GM12878 (cell line): ENCODE data around the gene ANKRD23. TPM values are rescaled to one million over a fixed set of nuclear protein-coding genes. Genes with fewer than 3 reads are reported as not detected.

ENCODE experiments used
- CHD2 ChIP-seq: IDR thresholded peaks from 2 replicates; pipeline ENCODE4 v1.6.1; 2011; ENCODE audit warnings: low read depth, low read length, improper control_type of control experiment, borderline replicate concordance
- CREM ChIP-seq: IDR thresholded peaks from 2 replicates; pipeline ENCODE4 v1.6.1; 2014; ENCODE audit warnings: antibody characterized with exemption, low read depth
- E2F4 ChIP-seq: IDR thresholded peaks from 2 replicates; pipeline ENCODE4 v1.6.1; 2012; ENCODE audit warnings: low read depth, low read length, improper control_type of control experiment
- FOXM1 ChIP-seq: IDR thresholded peaks from 2 replicates; pipeline ENCODE4 v1.6.1; 2012; ENCODE audit warnings: low read depth, mild to moderate bottlenecking, inconsistent platforms, low read length, moderate library complexity
- GATAD2B ChIP-seq: fragments of 450-650 bp; conservative IDR thresholded peaks from 2 replicates; pipeline ENCODE4 v1.6.1; 2017; ENCODE audit warnings: low read depth, mild to moderate bottlenecking, moderate library complexity
- IRF5 ChIP-seq: fragments of 450-650 bp; IDR thresholded peaks from 2 replicates; pipeline ENCODE4 v1.6.1; 2017; ENCODE audit warnings: borderline replicate concordance
- MAX ChIP-seq: IDR thresholded peaks from 2 replicates; pipeline ENCODE4 v1.6.1; 2012; ENCODE audit warnings: low read depth, low read length, improper control_type of control experiment
- NBN ChIP-seq: fragments of 450-650 bp; IDR thresholded peaks from 2 replicates; pipeline ENCODE4 v1.6.1; 2016
- NR2C1 ChIP-seq: fragments of 450-650 bp; IDR thresholded peaks from 2 replicates; pipeline ENCODE4 v1.6.1; 2017; ENCODE audit warnings: antibody characterized with exemption, mild to moderate bottlenecking, moderate library complexity
- RELA ChIP-seq: fragments of 450-650 bp; IDR thresholded peaks from 2 replicates; pipeline ENCODE4 v1.8.0; 2014; ENCODE audit warnings: borderline replicate concordance; ENCODE audit not compliant: partially characterized antibody
- SMARCA5 ChIP-seq: fragments of 450-650 bp; IDR thresholded peaks from 2 replicates; pipeline ENCODE4 v1.6.1; 2017; ENCODE audit warnings: mild to moderate bottlenecking
- SPI1 ChIP-seq: IDR thresholded peaks from 2 replicates; pipeline ENCODE4 v1.6.1; 2011; ENCODE audit warnings: low read depth, mild to moderate bottlenecking, low read length, moderate library complexity, borderline replicate concordance; ENCODE audit not compliant: insufficient read depth
- ZNF622 ChIP-seq: fragments of 450-650 bp; IDR thresholded peaks from 2 replicates; pipeline ENCODE4 v1.6.1; 2017; ENCODE audit warnings: mild to moderate bottlenecking, inconsistent platforms
- polyA plus RNA-seq, 11 experiments: library from polyadenylated mRNA; depleted of rRNA in 4 of 11; unstranded in 6 of 11; stranded (reverse) in 5 of 11; fragments of >200 nt; fragmentation: Nextera tagmentation in 4 of 11; fragmentation: Illumina TruSeq in 1 of 11; extraction: Ambion mirVana in 4 of 11; extraction: Trizol in 1 of 11; gene quantifications; 1 replicate in 1 of 11; 2 replicates in 10 of 11; pipeline versions ENCODE4 v1.2.1 to v1.2.3, GENCODE V29; 2011 to 2016; ENCODE audit warnings: inconsistent platforms in 2 of 11, missing spikeins in 2 of 11, low read depth in 1 of 11
- total RNA-seq, 4 experiments: library from RNA; depleted of rRNA in 3 of 4; stranded (reverse); fragments of >200 nt in 3 of 4; fragmentation: Illumina TruSeq in 1 of 4; extraction: Trizol in 1 of 4; gene quantifications; 2 replicates each; pipeline versions ENCODE4 v1.2.1 to v1.2.3, GENCODE V29; 2013 to 2021
- TF ChIP-seq, protein P1 (sequence below): IDR thresholded peaks from 2 replicates; pipeline ENCODE4 v1.6.1; 2011; ENCODE audit warnings: borderline replicate concordance, low read depth, mild to moderate bottlenecking, moderate library complexity, mixed read lengths, low read length; ENCODE audit not compliant: insufficient read depth; ENCODE audit errors: extremely low read length

ANKRD23 gene
- total and polyA plus RNA-seq, 10 of the 15 experiments (the other 5 are each of a cell fraction or from before 2014, with no cell fraction given), result 0.34 to 5.3 (median 2.7) TPM

DNA sequence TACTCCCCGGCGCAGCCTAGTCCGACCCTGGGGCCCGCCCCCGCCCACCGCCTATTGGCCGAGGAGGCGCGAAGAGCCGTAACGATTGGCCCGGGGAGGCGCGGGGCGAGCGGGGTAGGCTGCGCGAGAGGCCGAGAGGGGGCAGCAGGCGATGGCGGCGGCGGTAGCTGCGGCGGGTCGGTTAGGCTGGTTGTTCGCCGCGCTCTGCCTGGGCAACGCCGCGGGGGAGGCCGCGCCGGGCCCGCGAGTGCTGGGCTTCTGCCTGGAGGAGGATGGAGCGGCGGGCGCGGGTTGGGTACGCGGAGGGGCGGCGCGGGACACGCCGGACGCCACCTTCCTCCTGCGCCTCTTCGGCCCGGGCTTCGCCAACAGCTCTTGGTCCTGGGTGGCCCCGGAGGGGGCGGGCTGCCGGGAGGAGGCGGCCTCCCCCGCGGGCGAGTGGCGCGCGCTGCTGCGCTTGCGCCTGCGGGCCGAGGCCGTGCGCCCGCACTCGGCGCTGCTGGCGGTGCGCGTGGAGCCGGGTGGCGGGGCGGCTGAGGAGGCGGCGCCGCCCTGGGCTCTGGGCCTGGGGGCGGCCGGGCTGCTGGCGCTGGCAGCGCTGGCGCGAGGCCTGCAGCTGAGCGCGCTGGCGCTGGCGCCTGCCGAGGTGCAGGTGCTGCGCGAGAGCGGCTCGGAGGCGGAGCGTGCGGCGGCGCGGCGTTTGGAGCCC, 27.5 kb downstream of the ANKRD23 start, which contains the start of gene CNNM3 (continued):
- peak; percentile 81 for TF ChIP-seq CHD2
- peak; percentile 37; the same call in 1 of the 2 replicates for TF ChIP-seq NR2C1
- no peak for TF ChIP-seq FOXM1
- TF ChIP-seq E2F4, result no peak
- TF ChIP-seq CREM, result 0 out of 2 replicates have a peak, but pooled peaks have one; percentile 29
- TF ChIP-seq SPI1, result no peak
- TF ChIP-seq, protein P1, sequence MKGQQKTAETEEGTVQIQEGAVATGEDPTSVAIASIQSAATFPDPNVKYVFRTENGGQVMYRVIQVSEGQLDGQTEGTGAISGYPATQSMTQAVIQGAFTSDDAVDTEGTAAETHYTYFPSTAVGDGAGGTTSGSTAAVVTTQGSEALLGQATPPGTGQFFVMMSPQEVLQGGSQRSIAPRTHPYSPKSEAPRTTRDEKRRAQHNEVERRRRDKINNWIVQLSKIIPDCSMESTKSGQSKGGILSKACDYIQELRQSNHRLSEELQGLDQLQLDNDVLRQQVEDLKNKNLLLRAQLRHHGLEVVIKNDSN, result no peak
- TF ChIP-seq RELA, result peak; percentile 71
- no peak for TF ChIP-seq NBN
- no peak for TF ChIP-seq IRF5
- TF ChIP-seq SMARCA5, result peak; percentile 87
- peak; percentile 12 for TF ChIP-seq MAX
- TF ChIP-seq GATAD2B, result peak; percentile 37; the same call in 1 of the 2 replicates
- TF ChIP-seq ZNF622, result peak; percentile 63; the same call in 1 of the 2 replicates
